Measurements from ENCODE around the gene PSMD1. TPM values are rescaled to one million over a fixed set of nuclear protein-coding genes. Genes with fewer than 3 reads are reported as not detected.
"Not testable (repeated sequence)": the region's sequence is repeated elsewhere in the genome, so short reads cannot be mapped to it uniquely, and the experiment has no call there.

PSMD1 gene
- total RNA-seq, 2 donors from 2014 or later: 64.2 to 66.8 TPM

DNA sequence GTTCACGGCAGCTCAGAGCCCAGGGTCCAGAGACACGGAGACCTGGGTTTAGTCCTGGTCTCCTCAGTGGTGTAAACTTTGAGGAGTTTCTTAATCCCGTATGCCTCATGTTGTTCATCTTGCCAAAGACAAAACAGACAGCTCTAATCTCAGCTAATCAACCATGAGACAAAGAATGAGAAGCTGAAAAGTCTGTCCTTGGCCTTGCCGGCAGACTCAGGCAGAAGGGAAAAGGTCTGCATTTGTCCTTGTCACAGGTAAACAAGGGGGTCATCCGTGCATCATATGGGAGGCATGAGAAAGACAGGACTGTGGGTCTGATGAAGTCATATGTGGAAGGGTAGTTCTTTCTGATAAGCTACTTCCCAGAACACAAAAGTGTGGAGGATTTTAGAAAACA lies 139.9 kb downstream of the PSMD1 start:
- H3K9me3 Mint-ChIP-seq: no peaks in the 10 kb centered on the region
- H3K4me3 Mint-ChIP-seq: peak overlapping the region in 1 of 2 donors; percentile 0
- ATAC-seq (replicated peaks in 1 of 2): no peak

DNA sequence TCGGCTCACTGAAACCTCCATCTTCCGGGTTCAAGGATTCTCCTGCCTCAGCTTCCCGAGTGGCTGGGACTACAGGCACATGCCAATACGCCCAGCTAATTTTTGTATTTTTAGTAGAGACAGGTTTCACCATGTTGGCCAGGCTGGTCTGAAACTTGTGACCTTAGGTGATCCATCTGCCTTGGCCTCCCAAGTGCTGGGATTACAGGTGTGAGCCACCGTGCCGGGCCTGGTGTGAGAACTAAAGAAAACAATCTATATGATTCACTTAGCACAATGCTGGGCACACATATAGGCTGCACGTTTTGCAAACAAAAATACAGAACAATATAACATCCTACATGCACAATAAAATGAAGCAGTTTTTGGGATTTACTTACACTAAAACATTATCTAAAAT lies 140.5 kb downstream of the PSMD1 start:
- not testable (repeated sequence) for H3K27ac Mint-ChIP-seq; H3K27me3 Mint-ChIP-seq (ENCODE audit: low read depth); H3K9me3 Mint-ChIP-seq; DNase-seq; ATAC-seq (replicated peaks in 1 of 2); H3K36me3 Mint-ChIP-seq (ENCODE audit: insufficient read depth in 2 of 2); H3K4me1 Mint-ChIP-seq (ENCODE audit: low read depth)
- peak overlapping the region; percentile 85 to 87 for H3K4me3 Mint-ChIP-seq

More for the DNA sequence above, 139.9 kb downstream of the PSMD1 start:
- Mint-ChIP-seq H3K27me3 (ENCODE audit: low read depth) (peaks cover 4% of the 10 kb centered on the region), H3K27ac (no peak overlapping the region), H3K4me1 (ENCODE audit: low read depth) (peaks cover 9% of the 10 kb centered on the region), H3K36me3 (ENCODE audit: insufficient read depth in 2 of 2) (no peaks in the 10 kb centered on the region)
- no peak for DNase-seq

DNA sequence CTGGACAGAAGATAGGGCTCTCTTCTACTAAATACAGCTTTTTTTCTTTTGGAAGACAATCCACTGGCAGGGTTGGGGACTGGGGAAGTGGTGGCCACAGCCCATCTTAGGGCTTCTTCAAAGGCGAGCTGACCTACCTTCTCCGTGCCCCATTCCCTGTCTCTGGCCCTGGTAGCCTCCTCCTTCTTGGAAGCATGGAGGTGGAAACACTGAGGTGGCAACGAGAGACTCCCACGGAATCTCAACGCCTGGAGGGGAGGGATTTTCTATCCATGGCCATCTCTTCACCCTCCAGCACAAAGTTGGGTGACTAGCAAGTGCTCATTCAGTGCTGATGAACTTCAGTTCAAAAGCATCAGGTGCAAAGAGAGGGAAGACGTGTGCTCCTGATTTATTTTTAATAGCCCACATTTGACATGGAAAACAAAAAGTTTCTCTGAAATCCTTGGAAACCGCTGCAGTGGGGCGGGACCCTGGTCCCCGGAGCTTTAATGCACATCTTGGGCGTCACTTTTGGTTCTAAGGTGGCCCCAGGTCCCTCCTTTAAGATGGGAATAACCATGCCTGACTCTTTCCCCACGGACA lies 141.1 kb downstream of the PSMD1 start:
- peak overlapping the region; percentile 85 to 87 for H3K4me3 Mint-ChIP-seq
- no peaks in the 10 kb centered on the region for H3K9me3 Mint-ChIP-seq
- ATAC-seq (replicated peaks in 1 of 2) (no peak), DNase-seq (no peak)
- H3K4me1 Mint-ChIP-seq (ENCODE audit: low read depth): peaks cover 9% of the 10 kb centered on the region
- no peaks in the 10 kb centered on the region for H3K36me3 Mint-ChIP-seq (ENCODE audit: insufficient read depth in 2 of 2)
- peak overlapping the region; percentile 61 for H3K27ac Mint-ChIP-seq
- H3K27me3 Mint-ChIP-seq (ENCODE audit: low read depth): peaks cover 6% of the 10 kb centered on the region

DNA sequence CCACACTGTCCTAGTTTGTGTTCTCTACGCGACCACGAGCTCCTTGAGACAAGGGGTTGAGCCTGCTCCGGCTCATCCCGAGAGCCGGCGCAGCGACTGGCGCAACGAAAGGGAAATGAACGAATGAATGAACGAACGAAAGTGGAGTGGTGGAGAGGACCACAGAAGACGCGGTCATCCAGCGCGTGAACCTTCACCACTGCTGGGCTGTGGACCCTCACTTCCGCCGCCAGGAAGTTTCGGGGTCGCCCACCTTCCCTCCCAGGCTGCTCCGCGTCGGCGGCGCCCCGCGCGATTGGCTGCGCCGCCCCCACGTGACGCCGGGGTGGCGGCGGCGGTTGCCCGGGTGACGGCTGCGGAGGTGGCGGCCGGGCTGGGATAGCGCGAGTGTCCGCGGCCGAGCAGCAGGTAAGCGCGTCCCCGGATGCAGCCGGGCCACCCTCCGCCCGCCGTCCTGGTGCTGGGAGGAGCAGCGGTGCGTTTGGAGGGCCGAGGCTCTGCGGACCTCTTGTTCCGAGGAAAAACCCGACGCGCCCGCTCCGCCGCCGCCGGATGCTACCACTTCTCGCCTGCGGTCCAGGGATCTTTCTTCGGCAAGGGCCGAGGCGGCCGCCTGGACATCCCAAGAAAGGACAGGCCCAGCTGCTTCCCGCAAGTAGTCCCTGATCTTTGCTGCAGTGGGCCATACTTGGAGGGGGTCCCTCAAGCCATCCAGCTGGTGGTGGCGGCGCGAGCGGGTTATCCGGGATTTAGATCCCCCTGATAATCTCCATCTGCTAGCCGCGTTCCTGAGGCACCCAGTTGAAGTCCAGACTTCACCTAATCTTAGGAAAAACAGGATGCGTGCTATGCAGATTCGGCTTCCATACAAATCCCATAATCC lies 141.9 kb downstream of the PSMD1 start, which contains the start of gene ARMC9:
TSS of gene ARMC9 (plus strand) at position 341 of the 883 bp plus-strand sequence. CDS start 7,608 bp downstream, outside the sequence.
- ATAC-seq (replicated peaks in 1 of 2): peak; percentile 95 to 97
- peak within 1 kb of the TSS; percentile 85 to 87 for H3K4me3 Mint-ChIP-seq

DNA sequence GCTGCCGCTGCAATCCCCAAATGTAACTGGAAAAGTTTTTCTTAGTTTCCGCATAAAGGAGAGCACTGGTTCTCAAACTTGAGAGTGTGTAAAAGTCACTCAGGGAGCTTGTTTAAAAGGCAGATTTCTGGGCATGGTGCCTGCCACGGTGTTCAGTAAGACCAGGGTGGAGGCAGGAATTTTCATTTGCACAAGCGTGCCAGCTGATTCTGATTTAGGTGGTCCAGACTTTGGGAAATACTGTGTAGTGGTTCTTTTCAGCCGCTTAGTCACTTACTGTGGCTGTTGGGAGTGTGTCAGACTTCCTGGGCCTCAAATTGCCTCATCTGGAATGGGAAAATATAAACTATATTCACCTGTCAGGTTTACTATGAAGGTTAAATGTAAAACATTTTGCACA lies 142.6 kb downstream of the PSMD1 start:
- H3K4me3 Mint-ChIP-seq: peak overlapping the region; percentile 85 to 87
- no peak overlapping the region for H3K27ac Mint-ChIP-seq
- H3K36me3 Mint-ChIP-seq (ENCODE audit: insufficient read depth in 2 of 2): no peaks in the 10 kb centered on the region
- H3K4me1 Mint-ChIP-seq (ENCODE audit: low read depth): peaks cover 9% of the 10 kb centered on the region
- peaks cover 6% of the 10 kb centered on the region for H3K27me3 Mint-ChIP-seq (ENCODE audit: low read depth)
- no peaks in the 10 kb centered on the region for H3K9me3 Mint-ChIP-seq
- no peak for DNase-seq
- no peak for ATAC-seq (replicated peaks in 1 of 2)

More for the DNA sequence above, 141.9 kb downstream of the PSMD1 start, which contains the start of gene ARMC9:
- Mint-ChIP-seq H3K27ac (peak within 1 kb of the TSS; percentile 61), H3K27me3 (ENCODE audit: low read depth) (peaks cover 6% of the 10 kb centered on the region), H3K9me3 (no peaks in the 10 kb centered on the region), H3K4me1 (ENCODE audit: low read depth) (peaks cover 9% of the 10 kb centered on the region), H3K36me3 (ENCODE audit: insufficient read depth in 2 of 2) (no peaks in the 10 kb centered on the region)
- DNase-seq: peak; percentile 84 to 89

DNA sequence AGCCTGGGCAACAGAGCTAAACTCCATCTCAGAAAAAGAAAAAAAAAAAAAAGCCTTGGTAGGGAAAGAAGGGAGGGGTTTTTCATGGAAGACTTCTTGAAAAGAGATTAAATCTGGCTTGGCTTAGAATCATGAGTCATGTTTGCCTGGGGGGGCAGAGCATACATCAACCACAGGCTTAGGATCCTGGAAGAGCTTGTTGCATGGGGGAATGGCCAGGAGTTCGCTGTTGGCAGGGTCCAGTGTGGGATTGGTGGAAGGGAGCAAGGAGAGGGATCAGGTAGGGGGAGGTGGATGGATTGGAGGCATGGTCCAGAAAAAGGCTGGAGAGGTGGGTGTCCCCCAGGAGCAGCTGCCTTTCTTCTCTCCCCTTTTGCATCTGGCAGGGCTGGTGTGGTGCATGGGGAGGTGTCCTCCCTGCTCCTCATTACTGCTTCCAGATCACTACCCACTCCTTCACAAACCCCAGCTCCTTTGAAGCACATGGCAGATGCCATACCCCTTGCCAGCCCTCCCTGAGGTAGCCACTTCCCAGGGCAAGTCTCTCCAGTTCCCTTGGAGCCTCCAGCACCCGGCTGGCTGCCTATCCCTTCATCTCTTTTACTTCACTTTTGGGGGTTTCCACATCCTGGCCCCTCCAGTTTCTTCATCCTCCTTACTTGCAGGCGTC lies 144.3 kb downstream of the PSMD1 start:
- Mint-ChIP-seq H3K4me3 (no peak overlapping the region), H3K27ac (no peak overlapping the region), H3K4me1 (ENCODE audit: low read depth) (peaks cover 9% of the 10 kb centered on the region), H3K9me3 (no peaks in the 10 kb centered on the region), H3K36me3 (ENCODE audit: insufficient read depth in 2 of 2) (no peaks in the 10 kb centered on the region), H3K27me3 (ENCODE audit: low read depth) (peaks cover 6% of the 10 kb centered on the region)
- DNase-seq (no peak), ATAC-seq (replicated peaks in 1 of 2) (no peak)

DNA sequence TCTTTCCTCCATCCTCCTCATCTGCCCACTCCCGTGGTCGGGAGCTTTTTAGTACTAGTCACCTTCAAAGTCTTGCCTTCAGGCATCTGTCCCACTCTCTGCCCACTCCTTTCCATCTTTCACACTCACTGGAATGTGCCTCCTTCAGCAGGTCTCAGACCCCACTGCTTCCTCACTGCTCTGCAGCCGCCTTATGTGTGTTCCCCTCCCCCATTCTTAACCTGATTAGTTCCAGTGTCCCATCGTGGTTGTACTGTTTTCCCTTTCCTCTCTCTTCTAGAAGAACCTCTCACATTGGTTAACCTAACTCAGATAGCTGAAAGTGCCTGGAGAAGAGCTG lies 144.8 kb downstream of the PSMD1 start:
- ATAC-seq (replicated peaks in 1 of 2) (no peak), DNase-seq (no peak)
- Mint-ChIP-seq H3K4me3 (no peak overlapping the region), H3K27ac (no peak overlapping the region), H3K9me3 (no peaks in the 10 kb centered on the region), H3K4me1 (ENCODE audit: low read depth) (peaks cover 9% of the 10 kb centered on the region), H3K36me3 (ENCODE audit: insufficient read depth in 2 of 2) (no peaks in the 10 kb centered on the region), H3K27me3 (ENCODE audit: low read depth) (peaks cover 6% of the 10 kb centered on the region)

DNA sequence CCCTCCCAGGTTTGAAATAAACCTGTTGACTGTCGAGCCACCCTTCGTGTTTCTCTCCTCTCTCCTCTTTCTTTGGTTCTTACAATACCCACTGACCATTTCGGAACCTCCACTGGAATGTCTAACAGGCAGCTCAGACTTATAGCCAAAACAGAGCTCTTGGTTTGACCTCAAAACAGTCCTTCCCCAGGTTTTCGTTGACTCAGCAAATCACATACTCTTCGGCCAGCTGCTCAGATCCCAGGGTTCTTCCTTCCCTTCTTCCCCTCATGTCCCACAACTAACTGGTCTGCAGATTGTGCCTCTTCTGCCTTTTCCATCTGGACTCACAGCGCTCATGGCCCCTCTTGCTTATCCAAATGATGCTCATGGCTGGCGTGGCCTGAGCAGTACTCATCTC lies 146.4 kb downstream of the PSMD1 start:
- no peaks in the 10 kb centered on the region for H3K36me3 Mint-ChIP-seq (ENCODE audit: insufficient read depth in 2 of 2)
- no peaks in the 10 kb centered on the region for H3K9me3 Mint-ChIP-seq
- ATAC-seq (replicated peaks in 1 of 2) (no peak), DNase-seq (no peak)
- no peaks in the 10 kb centered on the region for H3K4me1 Mint-ChIP-seq (ENCODE audit: low read depth)
- no peak overlapping the region for H3K27ac Mint-ChIP-seq
- no peak overlapping the region for H3K4me3 Mint-ChIP-seq
- H3K27me3 Mint-ChIP-seq (ENCODE audit: low read depth): peaks cover 6% of the 10 kb centered on the region

DNA sequence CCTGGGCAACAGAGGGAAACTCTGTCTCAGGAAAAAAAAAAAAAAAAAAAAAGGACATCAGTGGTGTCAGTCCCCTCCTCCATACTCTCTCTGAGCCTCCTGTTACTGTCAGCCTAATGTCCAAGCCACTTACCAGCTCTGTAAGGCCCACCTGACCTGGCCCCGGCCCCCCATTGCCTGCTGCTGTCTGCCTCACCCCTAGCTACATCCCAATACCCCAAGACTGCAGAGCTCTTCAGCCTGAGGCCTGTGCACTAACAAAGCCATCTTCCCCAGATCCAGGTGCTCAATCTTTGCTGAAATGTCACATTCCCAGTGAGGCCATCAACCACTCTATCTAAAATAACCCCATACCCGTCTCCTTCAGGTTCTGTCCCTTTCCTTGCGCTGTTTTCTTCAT lies 147.5 kb downstream of the PSMD1 start:
- Mint-ChIP-seq H3K4me1 (ENCODE audit: low read depth) (no peaks in the 10 kb centered on the region), H3K4me3 (no peak overlapping the region), H3K27me3 (ENCODE audit: low read depth) (peaks cover 6% of the 10 kb centered on the region), H3K27ac (no peak overlapping the region), H3K9me3 (no peaks in the 10 kb centered on the region), H3K36me3 (ENCODE audit: insufficient read depth in 2 of 2) (no peaks in the 10 kb centered on the region)
- DNase-seq: no peak
- ATAC-seq (replicated peaks in 1 of 2): no peak

DNA sequence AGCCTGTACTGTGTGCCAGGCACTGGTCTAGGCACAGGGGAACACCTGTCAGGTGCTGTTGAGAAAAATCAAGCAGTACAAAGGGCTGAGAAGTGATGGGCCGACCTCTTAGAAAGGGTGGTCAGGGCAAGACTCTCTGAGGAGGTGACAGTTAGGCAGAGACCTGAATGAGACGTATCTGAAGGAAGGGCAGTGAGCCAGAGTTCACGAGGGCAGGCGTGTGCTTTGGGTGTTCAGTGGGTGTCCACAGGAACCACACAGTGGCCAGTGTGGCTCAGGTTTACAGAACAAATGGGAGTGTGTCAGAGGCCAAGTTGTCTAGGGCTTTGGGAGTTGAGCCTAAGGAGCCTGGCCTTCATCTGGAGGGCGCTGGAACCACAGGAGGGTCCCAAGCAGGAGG lies 147.9 kb downstream of the PSMD1 start:
- Mint-ChIP-seq H3K4me3 (no peak overlapping the region), H3K36me3 (ENCODE audit: insufficient read depth in 2 of 2) (no peaks in the 10 kb centered on the region), H3K27ac (no peak overlapping the region), H3K4me1 (ENCODE audit: low read depth) (no peaks in the 10 kb centered on the region), H3K9me3 (no peaks in the 10 kb centered on the region), H3K27me3 (ENCODE audit: low read depth) (peaks cover 6% of the 10 kb centered on the region)
- no peak for ATAC-seq (replicated peaks in 1 of 2)
- DNase-seq: no peak

DNA sequence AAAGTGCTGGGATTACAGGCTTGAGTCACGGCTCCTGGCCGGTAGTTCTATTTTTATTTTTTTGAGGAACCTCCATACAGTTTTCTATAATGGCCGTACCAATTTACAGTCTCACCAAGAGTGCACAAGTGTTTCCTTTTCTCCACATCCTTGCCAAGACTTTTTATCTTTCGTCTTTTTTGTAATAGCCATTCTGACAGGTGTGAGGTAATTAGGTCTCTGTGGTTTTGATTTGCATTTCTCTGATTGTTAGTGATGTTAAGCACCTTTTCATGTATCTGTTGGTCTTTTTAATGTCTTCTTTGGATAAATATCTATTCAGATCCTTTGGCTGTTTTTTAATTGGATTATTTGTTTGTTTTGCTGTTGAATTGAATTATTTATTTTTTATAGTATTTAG lies 151.1 kb downstream of the PSMD1 start:
- Mint-ChIP-seq H3K4me3 (no peak overlapping the region), H3K9me3 (no peaks in the 10 kb centered on the region), H3K4me1 (ENCODE audit: low read depth) (no peaks in the 10 kb centered on the region), H3K27ac (no peak overlapping the region), H3K36me3 (ENCODE audit: insufficient read depth in 2 of 2) (no peaks in the 10 kb centered on the region), H3K27me3 (ENCODE audit: low read depth) (no peaks in the 10 kb centered on the region)
- DNase-seq (no peak), ATAC-seq (replicated peaks in 1 of 2) (no peak)

DNA sequence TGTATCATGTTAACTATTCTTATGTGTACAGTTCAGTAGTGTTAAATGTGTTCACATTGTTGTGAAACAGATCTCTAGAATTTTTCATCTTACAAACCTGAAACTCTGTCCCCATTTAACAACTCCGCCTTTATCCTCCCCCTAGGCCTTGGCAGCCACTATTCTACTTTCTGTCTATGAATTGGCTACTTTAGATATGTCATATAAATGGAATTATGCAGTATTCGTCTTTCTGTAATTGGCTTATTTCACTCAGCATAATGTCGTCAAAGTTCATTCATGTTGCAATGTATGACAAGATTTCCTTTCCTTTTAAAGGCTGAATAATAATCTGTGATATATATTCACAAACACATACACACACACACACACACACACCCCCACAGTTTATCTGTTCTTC lies 154.1 kb downstream of the PSMD1 start:
- no peaks in the 10 kb centered on the region for H3K4me1 Mint-ChIP-seq (ENCODE audit: low read depth)
- no peaks in the 10 kb centered on the region for H3K9me3 Mint-ChIP-seq
- no peak overlapping the region for H3K4me3 Mint-ChIP-seq
- ATAC-seq (replicated peaks in 1 of 2): no peak
- DNase-seq: no peak
- H3K36me3 Mint-ChIP-seq (ENCODE audit: insufficient read depth in 2 of 2): no peaks in the 10 kb centered on the region
- H3K27ac Mint-ChIP-seq: no peak overlapping the region
- no peaks in the 10 kb centered on the region for H3K27me3 Mint-ChIP-seq (ENCODE audit: low read depth)

DNA sequence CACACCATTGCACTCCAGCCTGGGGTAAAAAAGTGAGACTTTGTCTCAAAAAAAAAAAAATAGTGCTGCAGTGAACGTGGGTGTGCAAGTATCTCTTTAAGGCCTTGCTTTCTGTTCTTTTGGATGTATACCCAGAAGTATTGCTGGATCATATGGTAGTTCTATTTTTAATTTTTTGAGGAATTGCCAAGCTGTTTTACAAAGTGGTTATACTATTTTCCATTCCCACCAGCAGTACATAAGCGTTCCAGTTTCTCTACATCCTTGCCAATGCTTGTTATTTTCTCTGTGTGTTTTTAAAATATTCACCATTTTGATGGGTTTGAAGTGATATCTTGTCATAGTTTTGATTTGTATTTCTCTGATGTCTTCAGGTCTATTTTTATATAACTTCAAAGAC lies 154.8 kb downstream of the PSMD1 start:
- H3K4me1 Mint-ChIP-seq (ENCODE audit: low read depth): no peaks in the 10 kb centered on the region
- no peaks in the 10 kb centered on the region for H3K9me3 Mint-ChIP-seq
- ATAC-seq (replicated peaks in 1 of 2) (no peak), DNase-seq (no peak)
- no peak overlapping the region for H3K4me3 Mint-ChIP-seq
- no peaks in the 10 kb centered on the region for H3K36me3 Mint-ChIP-seq (ENCODE audit: insufficient read depth in 2 of 2)
- no peaks in the 10 kb centered on the region for H3K27me3 Mint-ChIP-seq (ENCODE audit: low read depth)
- no peak overlapping the region for H3K27ac Mint-ChIP-seq

Measured in activated T-cell treated with anti-CD3 and anti-CD28 coated beads, Interleukin-2, amount 50 U/mL, for 72 hours (primary cell).